ENCODE data around the gene TAF11L14.
"Not testable (repeated sequence)": the region's sequence is repeated elsewhere in the genome, so short reads cannot be mapped to it uniquely, and the experiment has no call there.

GRCh38 chr5:17649232-17649631 lies 15.0 kb downstream of the TAF11L14 start:
- TF ChIP-seq CTCF (conservative IDR thresholded peaks at IDR 0.05); ZFX (IDR thresholded peaks at IDR 0.05): not testable (repeated sequence)

Measured in C4-2B (cell line).